Retina (tissue), 1 donor: ENCODE data around the gene TAGLN2.
"Not testable (repeated sequence)": the region's sequence is repeated elsewhere in the genome, so short reads cannot be mapped to it uniquely, and the experiment has no call there.

ENCODE experiments used
- DNase-seq: peaks from one replicate; pipeline ENCODE4 v3.0.0-alpha.2; 2016

Gene TAGLN2

GRCh38 chr1:159920651-159921050 lies 4.7 kb downstream of the TAGLN2 start:
- no peak for DNase-seq

GRCh38 chr1:159920202-159920601 lies 5.1 kb downstream of the TAGLN2 start:
- no peak for DNase-seq

GRCh38 chr1:159919236-159919865 lies 6.0 kb downstream of the TAGLN2 start:
- DNase-seq: no peak

GRCh38 chr1:159918352-159919200 lies 6.7 kb downstream of the TAGLN2 start:
- no peak for DNase-seq

GRCh38 chr1:159917533-159918351 lies 7.6 kb downstream of the TAGLN2 start:
- no peak for DNase-seq

GRCh38 chr1:159916242-159917051 lies 8.9 kb downstream of the TAGLN2 start:
- peak; percentile 56 for DNase-seq

- no peak for DNase-seq
Measured at GRCh38 chr1:159915571-159916241, 9.6 kb downstream of the TAGLN2 start.

GRCh38 chr1:159914252-159915018 lies 10.9 kb downstream of the TAGLN2 start:
- no peak for DNase-seq

GRCh38 chr1:159913451-159914192 lies 11.7 kb downstream of the TAGLN2 start:
- no peak for DNase-seq

- no peak for DNase-seq
Measured at GRCh38 chr1:159911326-159912070, 13.8 kb downstream of the TAGLN2 start.

- DNase-seq: no peak
Measured at GRCh38 chr1:159908031-159908940, 17.0 kb downstream of the TAGLN2 start.

GRCh38 chr1:159906960-159907359 lies 18.3 kb downstream of the TAGLN2 start:
- DNase-seq: no peak

- not testable (repeated sequence) for DNase-seq
Measured at GRCh38 chr1:159904036-159904435, 21.3 kb downstream of the TAGLN2 start.

- no peak for DNase-seq
Measured at GRCh38 chr1:159902541-159902940, 22.8 kb downstream of the TAGLN2 start.

- peak; percentile 31 for DNase-seq
Measured at GRCh38 chr1:159900755-159901360, 24.4 kb downstream of the TAGLN2 start.

GRCh38 chr1:159900086-159900680 lies 25.1 kb downstream of the TAGLN2 start, which contains the start of gene CFAP45:
Gene CFAP45, minus strand, starts transcription at chr1:159900165. Its CDS starts 67 bp downstream, at chr1:159900098.
- peak; percentile 86 for DNase-seq

- DNase-seq: not testable (repeated sequence)
Measured at GRCh38 chr1:159899634-159900033, 25.7 kb downstream of the TAGLN2 start.
